Hypothalamus (tissue), 51 donors: Measurements from ENCODE around the gene GLOD5.

Source experiments
- DNase-seq, 51 donors: peaks; one replicate each; lab custom pipeline; 2025; lab: John Stamatoyannopoulos, UW

Gene GLOD5

DNA sequence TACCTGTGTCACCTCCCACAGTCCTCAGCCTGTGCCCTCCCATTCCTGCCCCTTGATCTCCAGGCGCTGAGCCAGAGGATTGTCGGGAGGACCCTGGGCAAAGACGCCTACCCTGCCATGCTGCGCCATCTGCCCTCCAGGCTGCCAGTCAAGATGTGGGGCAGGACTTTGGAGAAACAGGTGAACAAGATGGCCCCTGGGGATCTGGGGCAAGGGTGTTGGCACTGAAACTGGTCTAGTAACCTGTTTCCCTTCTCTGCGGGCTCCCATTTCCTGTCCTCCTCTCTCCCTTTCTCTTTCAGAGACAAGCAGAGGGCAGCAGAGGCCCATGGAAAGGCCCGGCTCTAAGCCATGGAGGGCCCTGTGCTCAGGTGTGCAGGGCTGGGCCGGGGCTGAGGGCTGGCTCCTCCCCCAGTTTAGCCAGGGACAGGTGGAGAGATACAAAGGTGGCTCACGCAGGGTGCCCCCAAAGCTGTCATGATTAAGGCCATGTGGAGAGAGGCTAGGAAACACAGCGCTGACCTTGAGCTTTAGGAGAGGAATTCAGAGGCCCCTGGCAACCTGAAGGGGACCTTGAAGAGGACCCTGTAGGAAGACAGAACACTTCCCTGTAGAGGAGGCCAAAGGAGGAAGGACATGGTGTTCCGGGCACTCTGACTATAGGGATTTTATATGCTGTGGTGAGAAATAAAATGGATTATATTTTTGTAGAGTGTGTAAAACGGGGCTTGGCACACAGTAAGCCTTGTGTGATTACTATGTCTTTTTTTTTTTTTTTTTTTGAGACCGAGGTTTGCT, at the start of gene GLOD5:
TSS of gene GLOD5 (plus strand) at position 74 of the 798 bp plus-strand sequence. CDS start at position 118, 44 bp downstream.
- no peak for DNase-seq

- no peak for DNase-seq
Observed at GRCh38 chrX:48711929-48712505, 49.5 kb upstream of the GLOD5 start.

- no peak for DNase-seq
Observed at GRCh38 chrX:48713847-48714246, 47.7 kb upstream of the GLOD5 start.

- no peak for DNase-seq
Observed at GRCh38 chrX:48714573-48714972, 47.0 kb upstream of the GLOD5 start.

DNA sequence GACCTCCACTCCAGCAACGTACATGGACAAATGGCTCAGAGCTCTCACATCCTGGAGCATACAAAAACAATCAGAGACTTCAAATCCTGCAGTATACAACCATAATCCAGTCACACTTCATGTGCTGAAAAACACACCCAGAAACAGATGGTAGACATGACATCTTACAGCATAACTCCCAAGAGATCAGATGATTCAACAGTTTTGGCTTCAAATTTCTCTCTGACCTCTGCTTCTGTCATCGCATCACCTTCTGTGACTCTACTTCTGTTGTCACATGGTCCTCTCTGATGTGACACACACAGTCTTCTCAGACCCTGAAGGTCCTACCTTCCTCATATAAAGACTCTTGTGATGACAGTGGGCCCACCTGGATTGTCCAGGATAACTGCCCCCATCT, 46.5 kb upstream of the GLOD5 start:
- DNase-seq = no peak

DNA sequence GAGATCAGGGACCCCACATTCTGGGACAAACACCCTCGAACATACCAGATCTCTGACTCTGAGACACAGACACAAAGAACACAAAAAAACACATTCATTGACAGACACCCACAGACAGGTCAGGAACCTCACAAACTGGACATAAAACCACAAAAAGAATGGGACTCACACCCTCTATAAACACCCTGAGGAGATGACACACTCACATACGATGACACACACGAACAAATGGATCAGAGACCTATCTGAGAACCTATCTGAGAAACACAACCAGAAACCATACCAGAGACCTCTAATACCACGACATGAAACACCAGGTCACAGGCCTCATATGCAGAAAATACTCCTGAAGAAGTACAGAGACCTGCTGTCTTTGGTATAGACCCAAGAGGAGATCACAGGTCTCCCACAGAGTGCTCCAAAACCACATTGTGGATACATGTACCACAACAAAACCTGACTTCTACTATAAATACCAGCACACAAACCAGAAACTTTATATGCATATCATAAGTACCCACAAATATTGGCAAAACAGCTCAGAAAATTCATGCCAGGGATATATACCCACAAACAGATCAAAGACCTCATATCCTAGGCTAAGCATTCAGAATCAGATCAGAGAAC, 45.6 kb upstream of the GLOD5 start:
- DNase-seq = no peak

DNA sequence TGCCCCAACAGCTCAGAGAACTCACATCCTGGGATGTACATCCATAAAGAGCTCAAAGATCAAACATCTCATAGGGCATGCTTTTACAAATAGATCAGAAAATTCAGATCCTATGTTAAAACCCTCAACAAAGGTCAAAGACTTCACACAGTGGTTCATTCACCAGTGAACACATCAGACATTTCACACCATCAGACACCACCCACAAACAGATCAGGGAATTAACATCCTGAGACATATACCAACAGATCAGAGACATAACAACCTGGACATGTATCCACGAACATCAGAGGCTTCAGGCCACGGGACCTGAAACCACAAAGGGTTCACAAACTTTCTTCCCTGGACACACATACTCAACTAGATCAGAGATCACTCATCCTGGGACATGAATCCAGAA, 41.6 kb upstream of the GLOD5 start:
- no peak for DNase-seq

DNA sequence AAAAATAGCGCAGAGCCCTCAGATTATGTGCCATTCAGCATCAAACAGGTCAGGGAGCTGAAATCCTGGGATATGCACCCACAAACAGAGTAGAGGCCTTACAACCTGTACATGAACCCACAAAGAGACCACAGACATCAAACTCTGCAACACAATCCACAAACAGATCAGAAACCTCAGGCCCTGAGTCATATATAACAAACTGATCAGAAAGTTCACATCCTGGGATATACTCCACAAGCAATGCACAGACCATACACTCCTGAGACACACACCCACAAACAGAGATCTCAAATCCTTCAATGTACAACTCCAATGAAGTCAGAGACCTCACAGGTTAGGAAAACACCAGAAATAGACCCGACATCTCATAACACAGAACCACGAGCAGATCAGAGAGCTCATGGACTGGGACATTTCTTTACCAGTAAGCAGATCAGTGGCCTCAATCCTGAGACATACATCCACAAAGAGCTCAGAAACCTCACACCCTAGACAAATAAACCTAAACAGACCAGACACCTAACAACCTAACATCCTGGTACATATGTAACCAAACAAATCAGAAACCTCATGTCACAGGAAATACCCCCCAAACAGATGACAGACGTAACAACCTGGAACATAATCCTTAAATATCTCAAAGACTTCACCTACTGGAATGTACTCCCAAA, 40.8 kb upstream of the GLOD5 start:
- DNase-seq = no peak

DNA sequence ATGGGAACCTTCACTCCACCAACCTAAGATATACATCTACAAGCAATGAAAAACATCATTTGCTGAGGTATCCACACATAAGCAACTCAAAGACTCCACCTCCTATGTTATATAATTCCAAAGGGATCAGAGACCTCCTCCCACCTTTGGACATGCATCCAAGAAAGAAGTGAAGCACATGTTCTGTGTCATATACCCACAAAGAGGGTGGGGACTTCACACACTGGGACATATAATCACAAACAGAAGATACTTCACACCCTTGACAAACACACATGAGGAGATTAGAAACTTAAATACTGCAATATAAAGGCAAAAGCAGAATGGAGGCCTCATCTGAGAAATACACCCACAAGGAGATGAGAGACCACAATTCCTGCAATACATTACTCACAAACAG, 39.6 kb upstream of the GLOD5 start:
- no peak for DNase-seq

GRCh38 chrX:48726596-48726995, 35.0 kb upstream of the GLOD5 start:
- no peak for DNase-seq

- DNase-seq = no peak
Observed at GRCh38 chrX:48728653-48729052, 32.9 kb upstream of the GLOD5 start.

DNA sequence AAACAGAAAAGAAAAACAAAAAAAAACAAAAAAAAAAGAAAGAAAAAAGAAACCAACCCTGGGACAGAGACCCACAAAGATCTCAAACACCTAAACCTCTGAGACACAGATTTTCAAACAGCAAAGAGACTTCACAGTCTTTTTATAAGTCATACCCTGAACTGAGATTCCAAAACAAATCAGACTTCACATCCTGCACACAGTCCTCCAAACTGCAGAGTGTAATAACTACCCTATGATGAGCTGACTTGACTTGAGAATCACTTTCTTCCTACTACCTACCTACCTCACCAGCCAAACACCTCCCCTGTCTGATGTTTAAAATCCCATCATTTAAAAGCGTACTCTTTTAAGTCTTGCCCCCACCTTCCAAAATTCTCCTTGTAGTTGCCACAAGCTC, 25.2 kb upstream of the GLOD5 start:
- no peak for DNase-seq

GRCh38 chrX:48736878-48737212, 24.7 kb upstream of the GLOD5 start:
- no peak for DNase-seq

GRCh38 chrX:48737213-48737938, 24.2 kb upstream of the GLOD5 start:
- peak; percentile 36 to 93 (median 82) for DNase-seq

DNA sequence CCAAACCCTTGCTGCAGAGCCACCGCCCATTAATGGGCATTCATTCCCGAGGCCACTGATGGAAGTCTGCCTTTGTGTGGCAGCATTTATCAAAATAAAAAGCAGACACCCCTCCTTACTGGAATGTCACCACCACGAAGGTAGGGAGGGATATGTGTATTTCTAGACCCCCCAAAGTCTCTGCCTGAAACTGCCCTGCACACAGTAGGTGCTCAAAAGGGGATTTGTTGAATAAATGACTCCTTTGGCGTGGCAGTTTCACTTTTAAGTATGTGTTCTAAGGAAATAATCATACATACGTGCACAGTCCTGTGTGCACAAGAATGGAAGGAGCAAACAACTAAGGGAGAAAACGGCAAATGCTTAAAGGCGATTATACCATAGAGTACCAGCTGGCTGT, 23.6 kb upstream of the GLOD5 start:
- DNase-seq = no peak

- no peak for DNase-seq
Observed at GRCh38 chrX:48741834-48742233, 19.7 kb upstream of the GLOD5 start.

GRCh38 chrX:48745222-48745621, 16.3 kb upstream of the GLOD5 start:
- no peak for DNase-seq

- DNase-seq = no peak
Observed at GRCh38 chrX:48747415-48748016, 14.0 kb upstream of the GLOD5 start.

DNA sequence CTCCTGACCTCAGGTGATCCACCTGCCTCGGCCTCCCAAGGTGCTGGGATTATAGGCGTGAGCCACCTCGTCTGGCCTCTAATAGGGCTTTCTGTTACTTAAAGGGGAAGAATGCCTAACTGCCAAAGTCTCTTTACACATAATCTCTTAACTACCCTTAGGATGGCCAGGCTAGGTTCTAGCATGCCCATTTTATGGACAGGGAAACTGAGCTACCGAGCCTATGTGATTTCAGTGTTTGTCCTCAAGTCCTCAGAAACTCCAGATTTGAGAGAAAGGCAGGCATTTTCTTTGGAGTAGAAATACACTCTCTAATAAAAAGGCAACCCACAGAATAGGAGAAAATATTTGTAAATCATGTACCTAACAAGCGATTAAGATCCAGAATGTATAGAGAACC, 12.4 kb upstream of the GLOD5 start:
- DNase-seq = no peak

- DNase-seq = no peak
Observed at GRCh38 chrX:48751343-48751742, 10.2 kb upstream of the GLOD5 start.

- DNase-seq = no peak
Observed at GRCh38 chrX:48752498-48752897, 9.0 kb upstream of the GLOD5 start.
